Activated naive CD4-positive, alpha-beta T cell treated with anti-CD3 and anti-CD28 coated beads, Interleukin-2, amount 50 U/mL, for 24 hours (primary cell): ENCODE results near the gene UBL7.
"Not testable (repeated sequence)": the region's sequence is repeated elsewhere in the genome, so short reads cannot be mapped to it uniquely, and the experiment has no call there.

ENCODE experiments used
- H3K27ac Mint-ChIP-seq: one replicate; pipeline ENCODE4 v1.8.0; 2021; ENCODE audit warnings: mild to moderate bottlenecking, mixed read lengths
- H3K27me3 Mint-ChIP-seq: one replicate; pipeline ENCODE4 v1.8.0; 2021; ENCODE audit warnings: mixed read lengths
- H3K36me3 Mint-ChIP-seq: one replicate; pipeline ENCODE4 v1.8.0; 2021; ENCODE audit warnings: mixed read lengths
- H3K4me1 Mint-ChIP-seq: one replicate; pipeline ENCODE4 v1.8.0; 2021; ENCODE audit warnings: mixed read lengths
- H3K4me3 Mint-ChIP-seq: one replicate; pipeline ENCODE4 v1.8.0; 2021; ENCODE audit warnings: mild to moderate bottlenecking, mixed read lengths
- H3K9me3 Mint-ChIP-seq: one replicate; pipeline ENCODE4 v1.8.0; 2021; ENCODE audit warnings: mixed read lengths

UBL7 gene

GRCh38 chr15:74470631-74471395, 9.9 kb upstream of the UBL7 start:
- H3K4me1 Mint-ChIP-seq = no peaks in the 10 kb centered on the region

GRCh38 chr15:74468341-74469032, 7.5 kb upstream of the UBL7 start:
- H3K27ac Mint-ChIP-seq = no peak overlapping the region
- no peak overlapping the region for H3K4me3 Mint-ChIP-seq
- H3K36me3 Mint-ChIP-seq = peaks cover 18% of the 10 kb centered on the region
- H3K4me1 Mint-ChIP-seq = peaks cover 12% of the 10 kb centered on the region
- H3K27me3 Mint-ChIP-seq = no peaks in the 10 kb centered on the region
- no peaks in the 10 kb centered on the region for H3K9me3 Mint-ChIP-seq

More at GRCh38 chr15:74470631-74471395, 9.9 kb upstream of the UBL7 start:
- no peaks in the 10 kb centered on the region for H3K27me3 Mint-ChIP-seq
- H3K9me3 Mint-ChIP-seq = no peaks in the 10 kb centered on the region
- peaks cover 12% of the 10 kb centered on the region for H3K36me3 Mint-ChIP-seq
- no peak overlapping the region for H3K27ac Mint-ChIP-seq
- H3K4me3 Mint-ChIP-seq = no peak overlapping the region

GRCh38 chr15:74466570-74466969, 5.6 kb upstream of the UBL7 start:
- Mint-ChIP-seq H3K27ac (no peak overlapping the region), H3K4me3 (no peak overlapping the region), H3K9me3 (no peaks in the 10 kb centered on the region), H3K27me3 (no peaks in the 10 kb centered on the region), H3K4me1 (peaks cover 27% of the 10 kb centered on the region), H3K36me3 (peaks cover 15% of the 10 kb centered on the region)

- Mint-ChIP-seq H3K9me3 (no peaks in the 10 kb centered on the region), H3K36me3 (peaks cover 15% of the 10 kb centered on the region), H3K27me3 (no peaks in the 10 kb centered on the region), H3K27ac (no peak overlapping the region), H3K4me3 (no peak overlapping the region), H3K4me1 (peaks cover 36% of the 10 kb centered on the region)
These were observed 3.9 kb upstream of the UBL7 start for GRCh38 chr15:74464897-74465296.

- Mint-ChIP-seq H3K27ac (no peak overlapping the region), H3K9me3 (no peaks in the 10 kb centered on the region), H3K36me3 (peaks cover 15% of the 10 kb centered on the region), H3K4me1 (peaks cover 36% of the 10 kb centered on the region), H3K4me3 (no peak overlapping the region), H3K27me3 (no peaks in the 10 kb centered on the region)
These were observed 3.3 kb upstream of the UBL7 start for GRCh38 chr15:74464216-74464615.

GRCh38 chr15:74463634-74464033, 2.7 kb upstream of the UBL7 start:
- Mint-ChIP-seq H3K27me3 (no peaks in the 10 kb centered on the region), H3K36me3 (peaks cover 10% of the 10 kb centered on the region), H3K4me1 (peaks cover 42% of the 10 kb centered on the region), H3K4me3 (peak overlapping the region; percentile 5), H3K9me3 (no peaks in the 10 kb centered on the region), H3K27ac (no peak overlapping the region)

GRCh38 chr15:74461847-74462511, 1.0 kb upstream of the UBL7 start:
- H3K4me3 Mint-ChIP-seq = peak overlapping the region; percentile 93
- peak overlapping the region; percentile 95 for H3K27ac Mint-ChIP-seq
- H3K9me3 Mint-ChIP-seq = no peaks in the 10 kb centered on the region
- peaks cover 12% of the 10 kb centered on the region for H3K36me3 Mint-ChIP-seq
- peaks cover 51% of the 10 kb centered on the region for H3K4me1 Mint-ChIP-seq
- no peaks in the 10 kb centered on the region for H3K27me3 Mint-ChIP-seq

GRCh38 chr15:74460298-74460697, 662 bp downstream of the UBL7 start:
- Mint-ChIP-seq H3K4me3 (peak overlapping the region; percentile 93), H3K4me1 (peaks cover 51% of the 10 kb centered on the region), H3K9me3 (no peaks in the 10 kb centered on the region), H3K36me3 (peaks cover 12% of the 10 kb centered on the region), H3K27me3 (no peaks in the 10 kb centered on the region), H3K27ac (peak overlapping the region; percentile 95)

GRCh38 chr15:74459798-74460197, 1.2 kb downstream of the UBL7 start:
- H3K4me1 Mint-ChIP-seq = peaks cover 51% of the 10 kb centered on the region
- not testable (repeated sequence) for H3K27me3 Mint-ChIP-seq, H3K9me3 Mint-ChIP-seq, H3K27ac Mint-ChIP-seq
- H3K4me3 Mint-ChIP-seq = peak overlapping the region; percentile 93
- peaks cover 12% of the 10 kb centered on the region for H3K36me3 Mint-ChIP-seq

GRCh38 chr15:74458473-74458872, 2.5 kb downstream of the UBL7 start:
- peaks cover 49% of the 10 kb centered on the region for H3K4me1 Mint-ChIP-seq

GRCh38 chr15:74457036-74457435, 3.9 kb downstream of the UBL7 start:
- H3K27me3 Mint-ChIP-seq, H3K27ac Mint-ChIP-seq, H3K36me3 Mint-ChIP-seq, H3K9me3 Mint-ChIP-seq, H3K4me3 Mint-ChIP-seq: not testable (repeated sequence)
- H3K4me1 Mint-ChIP-seq = peaks cover 39% of the 10 kb centered on the region

More at GRCh38 chr15:74458473-74458872, 2.5 kb downstream of the UBL7 start:
- peaks cover 8% of the 10 kb centered on the region for H3K36me3 Mint-ChIP-seq
- H3K9me3 Mint-ChIP-seq = no peaks in the 10 kb centered on the region
- no peak overlapping the region for H3K4me3 Mint-ChIP-seq
- H3K27ac Mint-ChIP-seq = no peak overlapping the region
- H3K27me3 Mint-ChIP-seq = no peaks in the 10 kb centered on the region

GRCh38 chr15:74454764-74455500, 6.0 kb downstream of the UBL7 start:
- H3K27me3 Mint-ChIP-seq = no peaks in the 10 kb centered on the region
- no peak overlapping the region for H3K4me3 Mint-ChIP-seq
- H3K36me3 Mint-ChIP-seq = peaks cover 13% of the 10 kb centered on the region
- peaks cover 25% of the 10 kb centered on the region for H3K4me1 Mint-ChIP-seq
- H3K27ac Mint-ChIP-seq = no peak overlapping the region
- no peaks in the 10 kb centered on the region for H3K9me3 Mint-ChIP-seq

- peaks cover 25% of the 10 kb centered on the region for H3K4me1 Mint-ChIP-seq
- no peaks in the 10 kb centered on the region for H3K27me3 Mint-ChIP-seq
- H3K9me3 Mint-ChIP-seq = no peaks in the 10 kb centered on the region
- no peak overlapping the region for H3K4me3 Mint-ChIP-seq
- no peak overlapping the region for H3K27ac Mint-ChIP-seq
- peaks cover 13% of the 10 kb centered on the region for H3K36me3 Mint-ChIP-seq
These were observed 6.8 kb downstream of the UBL7 start for GRCh38 chr15:74453925-74454763.

- H3K9me3 Mint-ChIP-seq = no peaks in the 10 kb centered on the region
- H3K36me3 Mint-ChIP-seq = peaks cover 12% of the 10 kb centered on the region
- H3K27me3 Mint-ChIP-seq = no peaks in the 10 kb centered on the region
- H3K4me3 Mint-ChIP-seq = no peak overlapping the region
- H3K27ac Mint-ChIP-seq = no peak overlapping the region
- H3K4me1 Mint-ChIP-seq = peaks cover 11% of the 10 kb centered on the region
These were observed 8.8 kb downstream of the UBL7 start for GRCh38 chr15:74451861-74452835.
